SKM-1 (cell line): Measurements from ENCODE around the gene KCTD19.
"Not testable (repeated sequence)": the region's sequence is repeated elsewhere in the genome, so short reads cannot be mapped to it uniquely, and the experiment has no call there.

Experiments
- DNase-seq: peaks from one replicate; lab custom pipeline; 2025; ENCODE audit not compliant: unreplicated experiment; lab: John Stamatoyannopoulos, UW

KCTD19 gene

DNA sequence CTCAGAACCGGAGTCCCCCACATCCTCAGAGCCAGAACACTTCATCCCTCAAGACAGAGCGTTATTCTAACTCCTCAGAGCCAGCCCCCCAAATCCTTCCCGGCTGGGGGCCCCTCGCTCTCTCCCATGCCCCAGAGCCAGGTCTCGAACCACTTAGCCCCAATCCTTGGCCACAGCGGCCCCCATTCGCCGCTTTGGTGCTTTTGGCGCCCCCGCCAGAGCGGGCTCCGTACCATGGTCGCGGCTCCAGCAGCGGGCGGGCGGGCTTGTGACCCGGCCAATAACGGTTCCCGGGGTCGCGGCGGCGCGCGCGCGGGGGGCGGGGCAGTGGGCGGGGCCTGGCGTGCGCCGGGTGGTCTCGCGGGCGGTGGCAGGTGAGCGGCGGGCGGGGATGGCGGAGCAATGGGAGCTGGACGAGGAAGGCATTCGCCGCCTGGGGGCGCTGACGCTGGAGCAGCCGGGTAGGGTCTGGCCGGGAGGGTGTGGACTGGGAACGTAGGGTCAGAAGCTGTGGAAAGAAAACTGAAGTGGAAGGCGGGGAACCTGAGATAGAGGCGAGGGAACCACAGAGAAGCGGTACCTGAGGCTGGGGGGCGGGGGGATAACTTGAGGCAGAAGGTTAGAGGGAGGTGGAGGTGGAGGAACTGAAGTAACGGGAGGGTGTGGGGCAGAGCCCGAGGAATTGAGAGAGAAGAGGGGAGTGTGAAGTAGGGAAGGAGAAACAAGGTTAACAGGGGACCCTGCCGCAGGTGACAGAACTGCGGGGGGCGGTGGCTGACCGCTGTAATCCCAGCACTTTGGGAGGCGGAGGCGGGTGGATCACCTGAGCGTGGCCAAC lies at the start of gene KCTD19, which contains the start of gene LRRC36:
KCTD19 (minus strand) TSS at position 270 of the 838 bp plus-strand sequence; CDS start at position 236, 34 bp downstream.
LRRC36 (plus strand) TSS at position 344 of the 838 bp plus-strand sequence; CDS start at position 392, 48 bp downstream.
- no peak for DNase-seq

GRCh38 chr16:67376012-67376411 lies 49.5 kb upstream of the KCTD19 start:
- DNase-seq: not testable (repeated sequence)

DNA sequence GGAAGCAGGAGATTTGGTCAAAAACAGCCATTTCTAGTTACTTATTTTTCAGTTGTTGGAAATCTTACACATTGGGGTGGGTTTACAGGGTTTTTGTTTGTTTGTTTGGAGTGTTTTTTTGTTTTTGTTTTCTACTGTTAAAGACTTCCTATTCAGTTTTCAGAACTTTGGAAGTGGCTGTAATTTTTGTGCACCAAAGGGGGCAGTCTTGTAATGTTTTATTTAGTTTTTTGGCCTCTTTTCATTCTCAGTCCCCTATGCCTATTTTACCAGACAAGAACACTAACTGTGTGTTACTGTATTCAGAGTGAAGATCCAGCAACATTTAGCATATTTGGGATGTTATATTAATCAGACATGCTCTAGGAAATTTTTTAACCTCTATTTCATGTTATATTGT lies 46.1 kb upstream of the KCTD19 start:
- peak; percentile 3 for DNase-seq

GRCh38 chr16:67370661-67371060 lies 44.1 kb upstream of the KCTD19 start:
- DNase-seq: no peak

DNA sequence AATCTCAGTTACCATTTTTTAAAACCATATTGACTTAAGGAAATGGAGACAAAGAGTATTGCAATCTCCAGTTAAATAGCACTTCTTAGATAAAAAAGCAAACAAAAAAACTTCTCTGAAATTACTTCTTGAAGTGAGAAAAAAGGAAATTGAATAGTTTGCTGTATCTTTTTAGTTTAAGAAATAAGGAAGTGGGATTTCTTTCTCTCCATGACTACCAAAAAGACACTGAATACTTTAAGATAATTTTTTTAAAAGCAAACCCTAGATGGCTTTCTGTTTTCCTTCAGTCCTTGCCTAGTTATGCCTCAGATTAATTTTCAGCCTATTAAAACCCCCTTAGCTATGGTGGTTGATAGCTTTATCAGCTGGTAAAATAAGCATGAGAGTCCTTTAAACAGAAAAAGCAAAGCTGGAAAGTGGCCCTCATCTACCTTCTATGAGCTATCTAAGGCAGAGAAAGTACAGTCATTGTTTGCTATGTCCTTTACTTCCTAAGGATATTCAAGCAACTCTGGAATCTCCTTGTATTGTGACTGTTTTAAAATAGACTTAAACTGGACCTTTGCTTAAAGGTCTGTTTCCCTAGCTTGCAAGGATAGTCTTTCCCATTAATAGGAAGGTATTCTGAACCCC lies 38.2 kb upstream of the KCTD19 start:
- no peak for DNase-seq

GRCh38 chr16:67361038-67361437 lies 34.5 kb upstream of the KCTD19 start:
- DNase-seq: no peak

DNA sequence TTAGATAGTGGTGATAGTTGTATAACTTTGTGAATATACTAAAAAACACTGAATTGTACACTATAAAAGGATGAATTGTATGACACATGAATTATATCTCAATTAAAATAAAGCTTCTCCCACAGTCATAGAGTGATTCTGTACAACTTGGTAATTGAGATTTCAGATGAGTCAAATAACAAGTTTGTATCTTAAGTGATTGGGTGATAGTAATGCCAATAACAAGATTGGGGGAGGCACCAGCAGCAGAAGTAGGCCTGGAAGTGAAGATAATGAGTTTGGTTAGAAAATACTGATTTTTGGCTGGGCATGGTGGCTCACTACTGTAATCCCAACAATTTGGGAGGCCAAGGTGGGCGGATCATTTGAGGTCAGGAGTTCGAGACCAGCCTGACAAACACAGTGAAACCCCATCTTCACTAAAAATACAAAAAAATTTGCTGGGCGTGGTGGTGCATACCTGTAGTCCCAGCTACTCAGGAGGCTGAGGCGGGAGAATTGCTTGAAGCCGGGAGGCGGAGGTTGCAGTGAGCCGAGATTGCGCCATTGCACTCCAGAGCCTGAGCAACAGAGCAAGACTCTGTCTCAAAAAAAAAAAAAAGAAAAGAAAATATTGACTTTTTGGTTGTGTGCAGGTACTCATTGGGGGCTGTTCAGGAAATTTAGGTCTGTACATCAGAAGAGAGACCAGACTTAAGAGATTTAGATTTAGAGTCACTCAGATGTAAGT lies 33.2 kb upstream of the KCTD19 start:
- not testable (repeated sequence) for DNase-seq

DNA sequence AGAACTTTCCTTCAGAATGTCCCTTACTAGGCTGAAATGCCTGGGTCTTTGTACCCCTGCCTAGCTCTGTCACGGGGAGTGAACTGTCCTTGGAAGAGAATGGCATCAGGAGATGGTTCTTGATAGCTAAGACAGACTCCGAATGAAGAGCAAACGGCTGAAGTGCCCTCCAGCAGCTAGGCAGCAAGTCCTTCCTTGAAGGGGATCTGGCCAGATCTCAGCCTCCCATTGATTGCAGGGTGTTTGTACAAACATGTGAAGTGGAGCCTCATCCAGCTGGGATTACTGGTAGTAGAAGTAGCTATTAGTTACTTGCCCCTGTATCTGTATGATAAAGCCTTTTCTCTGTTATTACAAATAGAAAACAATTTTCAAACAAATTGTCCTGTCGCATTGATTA lies 31.0 kb upstream of the KCTD19 start:
- no peak for DNase-seq

DNA sequence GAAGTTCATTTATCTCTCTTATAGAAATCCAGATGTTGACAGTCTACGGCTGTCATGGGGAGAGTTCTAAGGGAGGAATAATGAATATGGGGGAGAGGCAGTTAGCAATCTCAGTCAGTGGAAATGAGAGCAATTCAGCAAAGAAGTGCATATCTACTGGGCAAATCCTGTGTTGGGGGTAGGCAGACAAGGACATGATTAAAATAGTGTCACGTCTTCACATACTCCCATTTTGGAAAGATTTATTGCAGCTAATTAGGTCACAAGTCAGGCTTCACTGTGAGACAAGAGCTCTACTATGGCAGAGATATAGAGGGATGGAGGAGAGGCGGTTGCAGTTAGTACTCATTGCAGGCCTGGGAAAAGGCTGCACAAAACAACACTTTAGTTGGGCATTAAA lies 29.9 kb upstream of the KCTD19 start:
- DNase-seq: no peak

- DNase-seq: not testable (repeated sequence)
Observed at GRCh38 chr16:67352463-67352862, 25.9 kb upstream of the KCTD19 start.

GRCh38 chr16:67350324-67350723 lies 23.8 kb upstream of the KCTD19 start:
- DNase-seq: no peak

DNA sequence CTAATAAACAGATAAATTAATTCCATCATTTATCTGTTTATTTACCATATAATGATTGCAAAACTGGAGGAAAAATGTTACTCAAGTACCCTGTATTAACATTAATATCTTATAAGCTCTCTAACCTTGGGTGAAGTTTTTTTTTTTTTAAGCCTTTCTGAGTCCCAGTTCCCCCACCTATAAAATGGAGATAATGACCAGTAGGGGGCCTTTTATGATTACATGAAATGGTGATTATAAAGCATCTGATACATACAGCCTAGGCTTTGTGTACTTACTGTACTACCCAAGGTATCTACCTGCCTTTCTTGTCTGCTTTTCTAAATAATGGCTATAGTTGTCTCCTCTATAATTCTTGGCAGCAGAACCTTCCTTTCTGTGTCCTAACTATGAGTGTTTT lies 22.6 kb upstream of the KCTD19 start:
- no peak for DNase-seq

GRCh38 chr16:67346341-67346740 lies 19.8 kb upstream of the KCTD19 start:
- DNase-seq: no peak

GRCh38 chr16:67345401-67345800 lies 18.9 kb upstream of the KCTD19 start:
- no peak for DNase-seq

GRCh38 chr16:67342616-67343015 lies 16.1 kb upstream of the KCTD19 start:
- DNase-seq: no peak

GRCh38 chr16:67341250-67341649 lies 14.7 kb upstream of the KCTD19 start:
- DNase-seq: no peak

GRCh38 chr16:67339453-67339852 lies 12.9 kb upstream of the KCTD19 start:
- DNase-seq: no peak

GRCh38 chr16:67336648-67337047 lies 10.1 kb upstream of the KCTD19 start:
- no peak for DNase-seq

GRCh38 chr16:67336116-67336515 lies 9.6 kb upstream of the KCTD19 start:
- DNase-seq: no peak

DNA sequence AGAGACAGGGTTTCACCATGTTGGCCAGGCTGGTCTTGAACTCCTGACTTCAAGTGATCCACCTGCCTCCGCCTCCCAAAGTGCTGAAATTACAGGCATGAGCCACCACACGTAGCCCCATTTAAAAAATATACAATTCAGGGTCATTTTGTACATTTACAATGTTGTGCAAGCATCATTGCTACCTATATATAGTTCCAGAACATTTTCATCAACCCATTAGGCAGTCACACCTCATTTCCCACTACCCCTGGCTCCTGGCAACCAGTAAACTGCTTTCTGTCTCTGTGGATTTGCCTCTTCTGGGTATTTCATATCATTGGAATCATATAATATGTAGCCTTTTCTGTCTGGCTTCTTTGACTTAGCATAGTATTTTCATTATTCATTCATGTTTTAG lies 6.8 kb upstream of the KCTD19 start:
- DNase-seq: no peak

- DNase-seq: no peak
Observed at GRCh38 chr16:67329901-67330300, 3.4 kb upstream of the KCTD19 start.

DNA sequence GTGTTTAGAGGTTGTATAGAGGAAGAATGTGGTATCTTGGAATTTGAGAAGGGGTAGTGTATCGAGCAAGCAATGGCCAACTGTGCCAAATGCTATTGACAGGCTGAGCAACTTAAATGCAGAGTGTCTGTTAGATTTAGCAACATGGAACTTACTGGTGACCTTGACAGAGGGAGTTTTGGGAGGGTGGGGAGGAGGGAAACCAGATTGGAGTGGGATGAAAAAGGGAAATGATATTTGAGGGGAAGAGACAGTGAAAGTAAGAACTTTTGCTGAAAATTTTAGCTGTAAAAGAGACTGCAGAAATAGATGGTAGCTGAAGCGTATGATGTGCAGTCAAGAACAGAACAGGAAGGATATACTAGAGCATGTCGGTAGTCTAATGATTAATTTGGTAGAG lies 1.2 kb upstream of the KCTD19 start:
- DNase-seq: no peak
